GM23248 (cell line): ENCODE measurements around the gene HPX.

Experiments
- EZH2 ChIP-seq: fragments of 200-600 bp; sonication (generic); IDR thresholded peaks from 2 replicates; pipeline ENCODE4 v1.6.1; 2018; ENCODE audit warnings: antibody characterized with exemption, mild to moderate bottlenecking; ENCODE audit not compliant: insufficient read depth, poor library complexity, severe bottlenecking
- EZH2phosphoT487 ChIP-seq: fragments of 200-600 bp; sonication (generic); IDR thresholded peaks from 2 replicates; pipeline ENCODE4 v1.6.1; 2018; ENCODE audit warnings: antibody characterized with exemption, moderate library complexity, mild to moderate bottlenecking, low read depth; ENCODE audit not compliant: insufficient read depth

DNA sequence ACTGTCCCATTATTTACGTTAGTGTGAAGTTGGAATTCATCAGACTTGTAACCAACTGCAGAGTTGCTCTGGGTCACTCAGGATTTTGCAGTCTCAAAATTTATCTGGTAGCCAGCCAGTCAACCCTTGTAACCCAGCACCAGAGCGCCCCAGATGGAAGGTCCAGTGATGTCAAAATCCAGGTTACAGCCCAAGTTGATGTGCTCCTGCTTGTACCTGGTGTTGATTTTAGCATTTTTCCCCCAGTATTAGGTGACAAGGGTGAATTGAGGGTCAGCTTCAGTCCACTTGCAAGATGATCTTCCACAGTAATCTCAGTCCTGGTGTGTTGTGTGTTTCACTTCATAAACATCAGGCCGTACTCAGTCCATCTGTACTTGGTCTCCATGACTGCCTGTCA lies 48.0 kb upstream of the HPX start:
- TF ChIP-seq EZH2: no peak
- no peak for TF ChIP-seq EZH2phosphoT487
